Spinal cord (tissue), 10 donors: ENCODE data around the gene FERMT3. TPM values are rescaled to one million over a fixed set of nuclear protein-coding genes. Genes with fewer than 3 reads are reported as not detected.

Experiments
- DNase-seq, 6 donors: peaks; one replicate each; pipeline versions ENCODE4 v3.0.0 to v3.0.0-alpha.2; 2013 to 2015; ENCODE audit warnings: low spot score in 6 of 6, low read depth in 4 of 6
- H3K27ac ChIP-seq: one replicate; pipeline ENCODE4 v1.5.1; 2013; ENCODE audit warnings: low read depth, low read length, control low read depth
- H3K27me3 ChIP-seq: one replicate; pipeline ENCODE4 v1.6.1; 2013; ENCODE audit warnings: low read length; ENCODE audit not compliant: control insufficient read depth, insufficient read depth
- H3K36me3 ChIP-seq: one replicate; pipeline ENCODE4 v1.6.1; 2013; ENCODE audit warnings: low read length; ENCODE audit not compliant: control insufficient read depth, insufficient read depth
- H3K4me1 ChIP-seq: one replicate; pipeline ENCODE4 v1.6.1; 2013; ENCODE audit warnings: low read length; ENCODE audit not compliant: control insufficient read depth, insufficient read depth
- H3K4me3 ChIP-seq: one replicate; pipeline ENCODE4 v1.5.1; 2013; ENCODE audit warnings: low read depth, low read length, control low read depth
- H3K9me3 ChIP-seq: one replicate; pipeline ENCODE4 v1.6.1; 2013; ENCODE audit warnings: low read length; ENCODE audit not compliant: control insufficient read depth, insufficient read depth
- WGBS: methylation state at CpG from one replicate; pipeline ENCODE4 v1.1.5; 2013; ENCODE audit warnings: missing lambda C conversion rate; ENCODE audit not compliant: insufficient coverage; 5-methylcytosine and 5-hydroxymethylcytosine counted together
- polyA plus RNA-seq, 2 donors: library from polyadenylated mRNA; unstranded; fragments of 120-200 nt; gene quantifications; one replicate each; pipeline ENCODE4 v1.2.1, GENCODE V29; 2013; ENCODE audit not compliant: insufficient read length in 2 of 2
- total RNA-seq, 2 donors: library from RNA; depleted of rRNA in 1 of 2; stranded (reverse); fragments of 120-200 nt in 1 of 2; fragments of >200 nt in 1 of 2; gene quantifications; one replicate each; pipeline versions ENCODE4 v1.2.3 to v1.2.4, GENCODE V29; 2013 to 2014
- donor health status: healthy.

FERMT3 gene
- total and polyA plus RNA-seq, 4 donors, result 5.1 to 8.2 (median 5.9) TPM

DNA sequence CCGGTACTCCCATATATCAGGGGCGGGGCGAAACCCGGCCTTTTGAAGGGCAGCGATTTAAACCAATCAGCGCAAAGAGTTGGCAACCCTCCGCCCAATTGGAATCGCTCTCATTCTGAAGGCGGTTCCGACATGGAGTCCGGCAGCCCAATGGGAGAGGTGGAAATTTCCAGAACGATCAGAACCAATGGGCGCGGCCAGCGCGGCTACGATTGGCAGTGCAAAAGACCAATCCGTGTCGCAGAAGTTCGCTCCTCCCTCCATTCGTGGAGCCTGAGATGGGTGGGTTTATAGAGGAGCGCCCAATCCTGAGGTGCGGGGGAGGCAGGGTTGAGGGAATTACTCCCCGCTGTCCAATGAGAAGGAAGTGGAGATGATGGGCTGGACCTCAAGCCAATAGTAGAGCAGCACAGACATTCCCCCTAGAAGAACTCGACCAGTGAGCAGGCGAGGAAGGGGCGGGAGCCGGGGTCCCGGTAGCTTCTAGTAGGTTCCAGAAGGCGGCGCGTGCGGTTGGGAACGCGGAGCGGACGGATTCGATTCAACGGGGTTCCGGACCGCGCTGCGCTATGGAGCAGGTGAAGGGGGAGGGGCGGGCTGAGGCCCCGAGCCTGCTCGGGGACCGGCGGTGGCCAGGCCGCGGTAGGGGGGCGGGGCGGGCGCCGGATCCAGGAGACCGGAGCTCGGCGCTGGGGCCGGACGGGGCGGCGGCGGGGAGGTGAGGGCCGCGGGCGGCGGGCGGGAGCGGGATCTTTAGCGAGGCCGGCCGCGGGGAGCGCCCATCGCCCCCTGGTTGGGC lies 20.6 kb upstream of the FERMT3 start, which contains the start of gene STIP1:
Gene STIP1 (plus strand): TSS at position 479 of the 799 bp plus-strand sequence. CDS start 91 bp downstream, at position 570.
- DNase-seq, result peak; percentile 100
- Histone ChIP-seq H3K27me3 (no peaks in the 10 kb centered on the region), H3K4me1 (peaks cover 39% of the 10 kb centered on the region), H3K36me3 (peaks cover 18% of the 10 kb centered on the region), H3K27ac (peak within 1 kb of the TSS; percentile 92), H3K4me3 (peak within 1 kb of the TSS; percentile 80), H3K9me3 (no peaks in the 10 kb centered on the region)
- 0% methylated on average over 72 of the region's 74 CpGs for WGBS

DNA sequence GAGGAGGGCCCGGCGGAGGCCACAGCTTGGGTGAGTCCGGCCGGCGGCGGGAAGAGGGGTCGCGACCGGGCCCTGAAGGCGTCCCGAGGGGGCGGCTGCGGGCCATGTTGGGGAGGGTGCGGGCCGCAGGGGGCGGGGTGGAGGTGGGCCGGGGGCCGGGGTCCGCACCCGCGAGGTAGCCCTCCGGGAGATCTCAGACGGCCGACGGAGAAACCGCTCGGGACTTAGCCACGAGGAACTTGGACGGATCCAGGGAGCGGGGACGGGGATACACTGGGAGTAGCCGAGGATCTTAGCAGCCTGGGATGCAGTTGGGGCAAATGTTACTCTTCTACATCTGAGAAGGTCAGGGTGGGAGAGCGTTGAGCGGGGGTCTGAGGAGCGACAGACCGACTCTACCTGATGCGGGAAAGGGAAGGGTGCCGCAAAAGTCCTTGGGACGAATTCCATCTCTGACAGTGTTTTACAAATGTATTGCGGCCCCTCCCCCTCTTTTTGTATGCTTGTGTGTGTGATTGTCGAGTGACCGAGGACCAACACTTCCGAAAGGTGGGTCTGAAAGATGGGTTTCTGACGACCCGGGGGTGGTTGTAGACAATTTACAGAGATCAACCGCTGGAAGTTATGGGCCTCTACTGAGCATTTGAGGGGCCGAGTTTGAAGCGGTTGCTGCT lies 19.9 kb upstream of the FERMT3 start:
- H3K27ac ChIP-seq, result no peak overlapping the region
- WGBS, result 0% methylated on average over 45 of the region's 48 CpGs

DNA sequence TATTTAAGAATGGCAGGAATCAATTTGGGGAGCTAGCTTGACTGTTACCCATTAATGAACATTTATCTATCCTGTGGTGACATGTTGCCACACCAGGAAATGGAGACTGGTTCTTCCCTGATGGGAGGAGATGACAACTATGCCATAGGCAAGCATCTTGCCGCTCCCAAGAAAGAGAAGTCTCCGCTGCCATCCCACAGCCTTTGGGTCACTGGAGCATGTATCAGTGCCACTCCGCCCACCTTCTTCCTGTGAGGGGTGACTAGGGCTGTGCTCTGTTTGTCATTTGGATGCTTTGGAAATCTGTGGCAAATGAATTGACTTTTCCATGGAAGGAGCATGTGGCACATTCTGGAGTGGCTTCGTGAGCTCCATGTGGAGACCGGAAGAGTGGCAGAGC lies 14.1 kb upstream of the FERMT3 start:
- peaks cover 60% of the 10 kb centered on the region for H3K36me3 ChIP-seq
- 96% methylated on average over 5 of the region's 5 CpGs for WGBS

More for the DNA sequence above, 19.9 kb upstream of the FERMT3 start:
- H3K9me3 ChIP-seq, result no peaks in the 10 kb centered on the region
- peaks cover 18% of the 10 kb centered on the region for H3K36me3 ChIP-seq
- DNase-seq, result peak in 2 of 6 donors; percentile 53
- peaks cover 33% of the 10 kb centered on the region for H3K4me1 ChIP-seq
- no peaks in the 10 kb centered on the region for H3K27me3 ChIP-seq
- H3K4me3 ChIP-seq, result no peak overlapping the region

DNA sequence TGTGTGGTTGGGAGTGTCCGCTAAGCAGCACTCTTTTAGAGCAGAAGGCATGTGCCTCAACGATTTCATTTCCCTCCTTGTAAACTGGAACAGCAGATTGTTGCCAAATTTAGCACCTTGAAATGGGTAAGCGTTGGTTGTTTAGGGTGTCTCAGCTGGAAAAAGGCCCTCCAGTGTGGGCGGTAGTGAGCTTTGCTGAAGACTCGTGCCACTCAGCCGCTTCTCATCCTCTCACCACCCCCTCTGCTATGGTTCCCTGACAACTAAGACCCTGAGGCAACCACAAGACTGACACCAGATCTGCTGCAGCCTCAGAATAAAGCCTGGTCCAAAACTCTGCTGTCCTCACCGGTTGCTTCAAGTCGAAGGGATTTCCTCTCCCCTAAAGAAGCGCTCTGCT lies 9.9 kb upstream of the FERMT3 start:
- Histone ChIP-seq H3K9me3 (no peaks in the 10 kb centered on the region), H3K4me3 (no peak overlapping the region), H3K4me1 (no peaks in the 10 kb centered on the region), H3K27me3 (no peaks in the 10 kb centered on the region), H3K36me3 (peaks cover 82% of the 10 kb centered on the region), H3K27ac (no peak overlapping the region)
- DNase-seq, result no peak
- 91% methylated on average over 4 of the region's 9 CpGs for WGBS

More for the DNA sequence above, 14.1 kb upstream of the FERMT3 start:
- Histone ChIP-seq H3K4me1 (peaks cover 4% of the 10 kb centered on the region), H3K9me3 (no peaks in the 10 kb centered on the region), H3K27ac (no peak overlapping the region), H3K4me3 (no peak overlapping the region), H3K27me3 (no peaks in the 10 kb centered on the region)
- DNase-seq, result no peak

DNA sequence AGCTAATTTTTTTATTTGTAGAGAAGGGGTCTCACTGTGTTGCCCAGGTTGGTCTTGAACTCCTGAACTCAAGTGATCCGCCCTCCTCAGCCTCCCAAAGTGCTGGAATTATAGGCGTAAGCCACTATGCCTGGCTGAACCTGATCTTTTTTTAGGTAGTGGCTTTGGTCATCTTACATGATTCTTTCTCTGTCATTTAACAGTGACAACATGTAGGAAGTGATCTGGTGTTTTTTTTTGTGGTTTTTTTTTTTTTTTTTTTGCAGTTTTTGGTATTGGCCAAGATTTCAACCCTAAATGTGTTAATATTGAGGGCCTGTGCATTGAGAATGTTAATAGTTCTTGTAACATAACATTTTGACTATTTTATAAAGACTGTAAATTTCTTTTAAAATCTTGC lies 8.0 kb upstream of the FERMT3 start:
- Histone ChIP-seq H3K27me3 (no peaks in the 10 kb centered on the region), H3K36me3 (peaks cover 88% of the 10 kb centered on the region), H3K4me3 (no peak overlapping the region), H3K4me1 (no peaks in the 10 kb centered on the region), H3K27ac (no peak overlapping the region), H3K9me3 (no peaks in the 10 kb centered on the region)
- DNase-seq, result no peak
- no CpG with 5 or more reads among the region's 2 CpGs for WGBS

DNA sequence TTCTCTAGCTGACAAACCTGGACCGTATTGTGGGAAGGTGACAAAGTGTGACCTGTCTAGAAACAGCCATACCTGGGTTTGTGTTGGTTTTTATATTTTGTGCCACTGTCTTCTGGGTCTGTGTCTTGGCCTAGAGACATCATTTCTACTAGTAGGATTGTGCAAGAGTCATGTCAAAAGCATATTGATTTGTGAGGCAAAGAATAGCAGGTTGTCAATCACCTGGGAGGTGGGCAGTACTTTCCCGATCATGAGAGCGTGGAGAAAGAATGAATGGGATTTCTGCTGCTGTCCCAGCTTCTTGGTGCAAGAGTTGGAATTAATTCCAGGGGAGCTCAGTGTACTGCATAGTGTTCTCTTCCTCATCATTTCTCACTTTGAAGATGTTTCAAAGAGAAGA lies 5.0 kb upstream of the FERMT3 start:
- H3K9me3 ChIP-seq, result no peaks in the 10 kb centered on the region
- DNase-seq, result no peak
- no peak overlapping the region for H3K27ac ChIP-seq
- no peaks in the 10 kb centered on the region for H3K27me3 ChIP-seq
- no peak overlapping the region for H3K4me3 ChIP-seq
- peaks cover 5% of the 10 kb centered on the region for H3K4me1 ChIP-seq
- peaks cover 95% of the 10 kb centered on the region for H3K36me3 ChIP-seq
- WGBS, result 100% methylated on average over 1 of the region's 3 CpGs

DNA sequence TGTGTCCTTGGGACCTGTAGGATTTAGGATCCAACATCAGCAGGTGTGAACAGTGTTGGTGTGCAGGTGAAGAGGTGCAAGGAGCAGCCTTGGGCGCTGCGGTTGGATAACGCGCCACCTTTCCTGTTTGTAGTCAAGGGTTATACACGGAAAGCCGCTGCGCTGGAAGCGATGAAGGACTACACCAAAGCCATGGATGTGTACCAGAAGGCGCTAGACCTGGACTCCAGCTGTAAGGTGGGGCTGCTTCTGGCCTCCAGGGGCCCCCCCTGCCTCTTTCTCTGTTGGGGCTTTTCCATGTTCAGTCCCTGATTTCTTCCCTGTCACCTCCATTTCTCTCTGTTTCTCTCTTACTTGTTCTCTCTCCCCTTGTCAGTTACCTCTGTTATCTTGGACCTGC lies 3.5 kb upstream of the FERMT3 start:
- no peak overlapping the region for H3K4me3 ChIP-seq
- H3K4me1 ChIP-seq, result peaks cover 10% of the 10 kb centered on the region
- 94% methylated on average over 8 of the region's 9 CpGs for WGBS
- H3K36me3 ChIP-seq, result peaks cover 96% of the 10 kb centered on the region
- no peaks in the 10 kb centered on the region for H3K9me3 ChIP-seq
- H3K27me3 ChIP-seq, result no peaks in the 10 kb centered on the region
- H3K27ac ChIP-seq, result no peak overlapping the region
- DNase-seq, result no peak

DNA sequence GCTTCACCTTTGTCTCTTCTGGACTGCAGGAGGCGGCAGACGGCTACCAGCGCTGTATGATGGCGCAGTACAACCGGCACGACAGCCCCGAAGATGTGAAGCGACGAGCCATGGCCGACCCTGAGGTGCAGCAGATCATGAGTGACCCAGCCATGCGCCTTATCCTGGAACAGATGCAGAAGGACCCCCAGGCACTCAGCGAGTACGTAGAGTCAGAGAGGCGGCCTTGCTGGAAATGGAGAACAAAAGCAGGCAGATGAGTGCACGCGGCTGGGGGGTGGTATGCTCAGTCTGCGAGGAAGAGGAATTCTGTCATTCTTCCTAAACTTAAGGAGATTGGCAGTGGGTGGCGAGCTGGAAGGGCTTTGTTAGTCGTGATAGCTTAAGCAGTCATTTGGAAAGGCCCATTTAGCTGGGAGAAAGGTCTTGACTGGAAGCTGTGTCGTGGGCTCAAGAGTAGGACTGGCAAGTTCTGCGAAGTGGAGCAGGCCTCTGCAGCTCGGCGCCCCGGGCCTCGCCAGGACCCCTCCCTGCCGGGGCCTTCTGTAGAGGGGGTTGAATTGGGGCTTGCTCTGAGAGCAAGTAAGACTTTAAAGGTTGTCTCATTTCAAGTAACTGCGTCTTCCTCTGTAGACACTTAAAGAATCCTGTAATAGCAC lies 3.0 kb upstream of the FERMT3 start:
- no peaks in the 10 kb centered on the region for H3K27me3 ChIP-seq
- peaks cover 96% of the 10 kb centered on the region for H3K36me3 ChIP-seq
- peaks cover 12% of the 10 kb centered on the region for H3K4me1 ChIP-seq
- no peak overlapping the region for H3K4me3 ChIP-seq
- H3K9me3 ChIP-seq, result no peaks in the 10 kb centered on the region
- no peak overlapping the region for H3K27ac ChIP-seq
- WGBS, result 85% methylated on average over 23 of the region's 27 CpGs
- no peak for DNase-seq

DNA sequence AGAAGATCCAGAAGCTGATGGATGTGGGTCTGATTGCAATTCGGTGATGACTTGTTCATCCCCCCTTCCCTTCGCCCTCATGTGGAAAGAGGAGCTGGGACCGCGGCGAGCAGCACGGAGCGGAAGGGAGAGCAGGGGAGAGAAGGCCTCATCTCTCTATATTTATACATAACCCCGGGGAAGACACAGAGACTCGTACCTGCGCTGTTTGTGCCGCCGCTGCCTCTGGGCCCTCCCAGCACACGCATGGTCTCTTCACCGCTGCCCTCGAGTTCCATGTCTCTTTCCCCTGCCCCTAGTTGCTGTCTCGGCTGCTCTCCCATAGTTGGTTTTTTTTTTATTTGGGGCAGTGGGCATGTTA lies 2.5 kb upstream of the FERMT3 start:
- Histone ChIP-seq H3K36me3 (peaks cover 96% of the 10 kb centered on the region), H3K4me1 (peaks cover 18% of the 10 kb centered on the region), H3K27me3 (no peaks in the 10 kb centered on the region), H3K9me3 (no peaks in the 10 kb centered on the region), H3K4me3 (no peak overlapping the region), H3K27ac (no peak overlapping the region)
- DNase-seq, result no peak
- WGBS, result 87% methylated on average over 8 of the region's 16 CpGs
